AG08395 (cell line): ENCODE measurements around the gene ARL14.

Experiments used
- DNase-seq: peaks from one replicate; pipeline ENCODE4 v3.0.0; 2012; ENCODE audit warnings: mixed read lengths, low spot score

ARL14 gene

DNA sequence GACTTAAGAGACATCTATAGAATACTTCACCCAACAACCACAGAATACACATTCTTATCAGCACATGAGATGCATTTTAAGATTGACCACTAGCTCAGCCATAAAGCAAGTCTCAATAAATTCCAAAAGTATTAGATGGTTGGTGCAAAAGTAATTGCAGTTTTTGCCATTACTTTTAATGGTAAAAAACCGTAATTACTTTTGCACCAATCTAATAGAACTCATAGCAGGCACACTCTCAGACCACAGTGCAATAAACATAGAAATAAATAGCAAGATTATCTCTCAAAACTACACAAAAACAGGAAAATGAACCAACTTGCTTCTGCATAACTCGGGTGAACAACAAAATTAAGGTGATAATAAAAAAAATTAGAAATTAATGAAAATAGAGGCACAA, 45.4 kb downstream of the ARL14 start:
- no peak for DNase-seq

- DNase-seq, result no peak
Observed at GRCh38 chr3:160725338-160725737, 48.4 kb downstream of the ARL14 start.
